T-helper 17 cell (primary cell): Measurements from ENCODE around the gene ANO1. TPM values are rescaled to one million over a fixed set of nuclear protein-coding genes. Genes with fewer than 3 reads are reported as not detected.

Source experiments
- ATAC-seq: fragments of 150-1000 bp; cut with Tn5 transposase; 2 replicates; pipeline ENCODE4 v1.10.0; 2021; ENCODE audit warnings: mild to moderate bottlenecking, moderate library complexity
- DNase-seq, 3 donors: peaks; one replicate each; pipeline versions ENCODE4 v3.0.0 to v3.0.0-alpha.2; 2020 to 2021
- H3K9me3 ChIP-seq: one replicate; pipeline ENCODE4 v1.7.0; 2013; ENCODE audit warnings: low read length, mild to moderate bottlenecking; ENCODE audit not compliant: control insufficient read depth, poor library complexity, severe bottlenecking
- H3K27ac Mint-ChIP-seq: one replicate; pipeline ENCODE4 v1.8.0; 2022; ENCODE audit warnings: mild to moderate bottlenecking, moderate library complexity, mixed read lengths
- H3K27me3 Mint-ChIP-seq: one replicate; pipeline ENCODE4 v1.8.0; 2022; ENCODE audit warnings: mixed read lengths
- H3K36me3 Mint-ChIP-seq: one replicate; pipeline ENCODE4 v1.8.0; 2022; ENCODE audit warnings: low read depth, mixed read lengths
- H3K4me1 Mint-ChIP-seq: one replicate; pipeline ENCODE4 v1.8.0; 2022; ENCODE audit warnings: mild to moderate bottlenecking, mixed read lengths
- H3K4me3 Mint-ChIP-seq: one replicate; pipeline ENCODE4 v1.8.0; 2022; ENCODE audit warnings: mild to moderate bottlenecking, moderate library complexity, mixed read lengths
- total RNA-seq, 4 donors: library from RNA in 2 of 4; stranded (reverse) in 2 of 4; gene quantifications; one replicate each; pipeline ENCODE4 v1.2.3 and lab custom pipeline; 2022 to 2026

ANO1 gene
- total RNA-seq, 2 donors from 2014 or later = 0.34 TPM; not detected in 1

- H3K9me3 ChIP-seq = no peaks in the 10 kb centered on the region
- DNase-seq = no peak
- Mint-ChIP-seq H3K4me1 (no peaks in the 10 kb centered on the region), H3K27ac (no peak overlapping the region), H3K4me3 (no peak overlapping the region), H3K36me3 (no peaks in the 10 kb centered on the region), H3K27me3 (peaks cover 21% of the 10 kb centered on the region)
- ATAC-seq = no peak
Observed at GRCh38 chr11:70084046-70084984, 6.2 kb downstream of the ANO1 start.

GRCh38 chr11:70085815-70086769 lies 8.0 kb downstream of the ANO1 start:
- Mint-ChIP-seq H3K27ac (no peak overlapping the region), H3K4me3 (no peak overlapping the region), H3K27me3 (peaks cover 12% of the 10 kb centered on the region), H3K36me3 (no peaks in the 10 kb centered on the region), H3K4me1 (no peaks in the 10 kb centered on the region)
- no peaks in the 10 kb centered on the region for H3K9me3 ChIP-seq
- DNase-seq = no peak
- ATAC-seq = no peak

GRCh38 chr11:70087446-70088167 lies 9.5 kb downstream of the ANO1 start:
- peaks cover 20% of the 10 kb centered on the region for H3K27me3 Mint-ChIP-seq
- no peak overlapping the region for H3K4me3 Mint-ChIP-seq
- H3K36me3 Mint-ChIP-seq = no peaks in the 10 kb centered on the region
- DNase-seq (no peak), ATAC-seq (no peak)
- no peaks in the 10 kb centered on the region for H3K4me1 Mint-ChIP-seq
- H3K9me3 ChIP-seq = no peaks in the 10 kb centered on the region
- no peak overlapping the region for H3K27ac Mint-ChIP-seq

GRCh38 chr11:70088735-70089250 lies 10.7 kb downstream of the ANO1 start:
- Mint-ChIP-seq H3K27ac (no peak overlapping the region), H3K27me3 (peaks cover 11% of the 10 kb centered on the region), H3K4me3 (no peak overlapping the region), H3K4me1 (no peaks in the 10 kb centered on the region), H3K36me3 (no peaks in the 10 kb centered on the region)
- no peaks in the 10 kb centered on the region for H3K9me3 ChIP-seq
- DNase-seq (no peak), ATAC-seq (no peak)

- Mint-ChIP-seq H3K4me1 (no peaks in the 10 kb centered on the region), H3K27ac (no peak overlapping the region), H3K4me3 (no peak overlapping the region), H3K36me3 (no peaks in the 10 kb centered on the region), H3K27me3 (peaks cover 11% of the 10 kb centered on the region)
- no peak for DNase-seq
- no peak for ATAC-seq
- no peaks in the 10 kb centered on the region for H3K9me3 ChIP-seq
Observed at GRCh38 chr11:70089631-70090030, 11.5 kb downstream of the ANO1 start.

GRCh38 chr11:70090961-70091381 lies 12.9 kb downstream of the ANO1 start:
- Mint-ChIP-seq H3K36me3 (no peaks in the 10 kb centered on the region), H3K4me3 (no peak overlapping the region), H3K4me1 (no peaks in the 10 kb centered on the region), H3K27me3 (peaks cover 11% of the 10 kb centered on the region), H3K27ac (no peak overlapping the region)
- no peak for ATAC-seq
- H3K9me3 ChIP-seq = no peaks in the 10 kb centered on the region
- DNase-seq = no peak

- Mint-ChIP-seq H3K27ac (no peak overlapping the region), H3K4me1 (no peaks in the 10 kb centered on the region), H3K4me3 (no peak overlapping the region), H3K27me3 (peaks cover 11% of the 10 kb centered on the region), H3K36me3 (no peaks in the 10 kb centered on the region)
- ATAC-seq = no peak
- H3K9me3 ChIP-seq = no peaks in the 10 kb centered on the region
- DNase-seq = no peak
Observed at GRCh38 chr11:70091638-70092037, 13.5 kb downstream of the ANO1 start.

GRCh38 chr11:70092959-70093715 lies 15.0 kb downstream of the ANO1 start:
- H3K36me3 Mint-ChIP-seq = no peaks in the 10 kb centered on the region
- no peaks in the 10 kb centered on the region for H3K9me3 ChIP-seq
- no peaks in the 10 kb centered on the region for H3K4me1 Mint-ChIP-seq
- H3K27ac Mint-ChIP-seq = no peak overlapping the region
- no peak for DNase-seq
- no peak for ATAC-seq
- no peak overlapping the region for H3K4me3 Mint-ChIP-seq
- peaks cover 11% of the 10 kb centered on the region for H3K27me3 Mint-ChIP-seq

GRCh38 chr11:70095541-70096252 lies 17.6 kb downstream of the ANO1 start:
- Mint-ChIP-seq H3K27ac (no peak overlapping the region), H3K27me3 (peaks cover 20% of the 10 kb centered on the region), H3K4me1 (no peaks in the 10 kb centered on the region), H3K36me3 (no peaks in the 10 kb centered on the region), H3K4me3 (no peak overlapping the region)
- no peaks in the 10 kb centered on the region for H3K9me3 ChIP-seq
- ATAC-seq = no peak
- no peak for DNase-seq

- H3K36me3 Mint-ChIP-seq = no peaks in the 10 kb centered on the region
- ATAC-seq (no peak), DNase-seq (no peak)
- no peaks in the 10 kb centered on the region for H3K9me3 ChIP-seq
- no peak overlapping the region for H3K27ac Mint-ChIP-seq
- H3K27me3 Mint-ChIP-seq = peaks cover 17% of the 10 kb centered on the region
- H3K4me3 Mint-ChIP-seq = no peak overlapping the region
- H3K4me1 Mint-ChIP-seq = no peaks in the 10 kb centered on the region
Observed at GRCh38 chr11:70097783-70098563, 19.9 kb downstream of the ANO1 start.

GRCh38 chr11:70098936-70099335 lies 20.8 kb downstream of the ANO1 start:
- H3K4me3 Mint-ChIP-seq = no peak overlapping the region

More at GRCh38 chr11:70098936-70099335, 20.8 kb downstream of the ANO1 start:
- no peaks in the 10 kb centered on the region for H3K4me1 Mint-ChIP-seq
- H3K27ac Mint-ChIP-seq = no peak overlapping the region
- ATAC-seq = no peak
- DNase-seq = no peak
- H3K9me3 ChIP-seq = no peaks in the 10 kb centered on the region
- no peaks in the 10 kb centered on the region for H3K36me3 Mint-ChIP-seq
- H3K27me3 Mint-ChIP-seq = peaks cover 24% of the 10 kb centered on the region
